HFFc6 (cell line): ENCODE data around the gene SUCLG2. TPM values are rescaled to one million over a fixed set of nuclear protein-coding genes. Genes with fewer than 3 reads are reported as not detected.

Experiments
- DNase-seq: peaks from one replicate; pipeline ENCODE4 v3.0.0-alpha.2; 2018
- H3K27ac Mint-ChIP-seq: 2 replicates; pipeline ENCODE4 v1.8.0; 2020; ENCODE audit warnings: mild to moderate bottlenecking, mixed read lengths
- H3K27me3 Mint-ChIP-seq: 2 replicates; pipeline ENCODE4 v1.8.0; 2021; ENCODE audit warnings: mild to moderate bottlenecking, moderate library complexity, mixed read lengths; ENCODE audit not compliant: insufficient read depth
- H3K36me3 Mint-ChIP-seq: 2 replicates; pipeline ENCODE4 v1.8.0; 2021; ENCODE audit warnings: low read depth, mixed read lengths
- H3K4me1 Mint-ChIP-seq: 2 replicates; pipeline ENCODE4 v1.8.0; 2020; ENCODE audit warnings: low read depth, mixed read lengths
- H3K4me3 Mint-ChIP-seq: 2 replicates; pipeline ENCODE4 v1.8.0; 2020; ENCODE audit warnings: mild to moderate bottlenecking, moderate library complexity, mixed read lengths
- H3K9me3 Mint-ChIP-seq: 2 replicates; pipeline ENCODE4 v1.8.0; 2020; ENCODE audit warnings: mild to moderate bottlenecking, mixed read lengths
- total RNA-seq, 6 experiments: library from RNA; stranded (reverse); fragmentation: NEBNext Ultra II Directional; extraction: Animal tissue kit (Norgen Biotek cat#: 25700); gene quantifications; 2 replicates in 1 of 6; 3 replicates in 5 of 6; pipeline ENCODE4 v1.2.3, GENCODE V29; 2021
- TF ChIP-seq, protein P1 (sequence below): fragments of 200-600 bp; sonication (generic); IDR thresholded peaks from 2 replicates; pipeline ENCODE4 v1.5.0; 2021; ENCODE audit warnings: antibody characterized with exemption, mild to moderate bottlenecking

SUCLG2 gene
- total RNA-seq, 6 experiments from 2014 or later: 50.2 to 81.4 (median 75.2) TPM

DNA sequence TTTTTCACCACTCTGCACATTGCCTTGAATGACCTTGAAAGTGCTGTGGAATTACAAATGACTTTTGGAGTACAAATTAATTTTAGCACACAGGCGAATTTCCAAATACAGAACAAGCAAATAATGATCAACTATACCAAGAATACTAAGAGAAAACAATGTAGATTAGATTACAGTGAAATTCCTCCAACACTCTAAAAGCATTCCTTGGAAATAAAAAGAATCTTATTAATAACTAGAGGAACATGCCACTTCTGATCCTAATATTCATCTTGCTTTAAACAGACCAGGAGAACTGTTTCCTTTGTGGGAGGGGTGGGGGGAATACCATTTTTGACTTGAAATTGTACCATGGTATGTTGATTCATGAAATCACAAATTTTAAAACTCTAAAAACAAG, 167.5 kb downstream of the SUCLG2 start:
- Mint-ChIP-seq H3K27me3 (no peaks in the 10 kb centered on the region), H3K4me1 (peaks cover 19% of the 10 kb centered on the region; the same call in 1 of the 2 replicates), H3K9me3 (no peaks in the 10 kb centered on the region), H3K27ac (no peak overlapping the region), H3K4me3 (no peak overlapping the region), H3K36me3 (peaks cover 8% of the 10 kb centered on the region; the same call in 1 of the 2 replicates)
- no peak for DNase-seq
- TF ChIP-seq, protein P1, sequence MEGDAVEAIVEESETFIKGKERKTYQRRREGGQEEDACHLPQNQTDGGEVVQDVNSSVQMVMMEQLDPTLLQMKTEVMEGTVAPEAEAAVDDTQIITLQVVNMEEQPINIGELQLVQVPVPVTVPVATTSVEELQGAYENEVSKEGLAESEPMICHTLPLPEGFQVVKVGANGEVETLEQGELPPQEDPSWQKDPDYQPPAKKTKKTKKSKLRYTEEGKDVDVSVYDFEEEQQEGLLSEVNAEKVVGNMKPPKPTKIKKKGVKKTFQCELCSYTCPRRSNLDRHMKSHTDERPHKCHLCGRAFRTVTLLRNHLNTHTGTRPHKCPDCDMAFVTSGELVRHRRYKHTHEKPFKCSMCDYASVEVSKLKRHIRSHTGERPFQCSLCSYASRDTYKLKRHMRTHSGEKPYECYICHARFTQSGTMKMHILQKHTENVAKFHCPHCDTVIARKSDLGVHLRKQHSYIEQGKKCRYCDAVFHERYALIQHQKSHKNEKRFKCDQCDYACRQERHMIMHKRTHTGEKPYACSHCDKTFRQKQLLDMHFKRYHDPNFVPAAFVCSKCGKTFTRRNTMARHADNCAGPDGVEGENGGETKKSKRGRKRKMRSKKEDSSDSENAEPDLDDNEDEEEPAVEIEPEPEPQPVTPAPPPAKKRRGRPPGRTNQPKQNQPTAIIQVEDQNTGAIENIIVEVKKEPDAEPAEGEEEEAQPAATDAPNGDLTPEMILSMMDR: no peak

DNA sequence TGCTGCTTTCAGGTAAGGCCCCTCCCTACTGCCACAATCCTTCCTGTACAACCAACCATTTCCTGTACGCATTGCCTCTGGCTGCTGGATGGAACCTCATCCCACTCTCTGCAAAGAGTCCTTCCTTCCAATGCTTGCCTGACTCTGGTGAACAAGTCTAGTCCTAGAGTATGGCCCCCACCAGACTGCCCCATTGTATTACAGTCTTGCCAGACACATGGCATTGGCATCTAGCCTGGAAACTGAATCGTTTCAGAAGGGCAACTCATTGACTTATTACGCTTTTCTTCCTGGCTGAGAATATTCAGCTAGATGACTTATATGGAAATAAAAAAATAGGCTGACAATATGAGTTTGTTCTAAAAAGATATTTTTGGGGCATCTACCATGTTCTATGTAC, 170.3 kb downstream of the SUCLG2 start:
- no peak overlapping the region for H3K27ac Mint-ChIP-seq
- H3K27me3 Mint-ChIP-seq: no peaks in the 10 kb centered on the region
- H3K4me3 Mint-ChIP-seq: no peak overlapping the region
- peaks cover 8% of the 10 kb centered on the region; the same call in 1 of the 2 replicates for H3K36me3 Mint-ChIP-seq
- TF ChIP-seq, protein P1: no peak
- no peak for DNase-seq
- no peaks in the 10 kb centered on the region for H3K9me3 Mint-ChIP-seq
- H3K4me1 Mint-ChIP-seq: 0 out of 2 replicates have a peak, but pooled peaks cover 4% of the 10 kb centered on the region

DNA sequence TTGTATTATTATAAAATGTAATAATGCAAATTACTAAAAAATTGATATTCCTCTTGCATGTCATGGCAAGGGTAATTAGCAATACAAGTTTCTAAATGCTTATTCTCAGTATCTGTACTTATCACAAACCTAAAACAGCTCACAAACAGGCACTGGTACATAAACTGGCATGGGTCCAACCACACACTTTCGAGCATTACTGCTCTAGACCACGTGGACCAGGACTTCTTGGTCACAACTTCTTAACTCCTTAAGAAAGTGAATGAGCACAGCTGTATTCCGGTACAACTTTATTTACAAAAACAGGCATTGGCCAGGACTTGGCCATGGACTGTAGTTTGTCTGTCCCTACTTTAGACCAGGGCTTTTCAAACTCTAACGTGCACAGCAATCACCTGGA, 173.3 kb downstream of the SUCLG2 start:
- Mint-ChIP-seq H3K4me1 (peaks cover 14% of the 10 kb centered on the region), H3K9me3 (no peaks in the 10 kb centered on the region), H3K36me3 (peaks cover 25% of the 10 kb centered on the region), H3K27me3 (no peaks in the 10 kb centered on the region), H3K27ac (no peak overlapping the region), H3K4me3 (no peak overlapping the region)
- TF ChIP-seq, protein P1: no peak
- no peak for DNase-seq

DNA sequence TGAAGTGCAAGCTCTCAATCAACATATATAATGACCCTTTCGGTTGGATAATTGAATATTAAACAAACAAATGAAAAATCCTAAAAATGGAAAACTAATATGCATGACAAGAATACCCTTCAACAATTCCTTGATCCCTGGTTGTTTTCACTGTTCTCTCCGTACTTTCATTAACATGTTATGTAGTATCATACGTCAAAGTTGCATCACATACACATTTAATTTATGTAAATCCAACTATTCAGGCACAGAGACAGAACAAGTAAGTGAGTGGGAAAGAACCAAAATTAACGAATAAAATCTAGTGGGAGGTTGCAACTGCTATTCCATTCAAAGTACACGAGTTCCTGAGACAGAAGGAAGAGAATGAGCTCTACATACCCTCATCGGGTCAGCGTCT, 176.0 kb downstream of the SUCLG2 start:
- DNase-seq: no peak
- H3K27ac Mint-ChIP-seq: no peak overlapping the region
- H3K4me1 Mint-ChIP-seq: peaks cover 32% of the 10 kb centered on the region
- H3K36me3 Mint-ChIP-seq: peaks cover 26% of the 10 kb centered on the region
- TF ChIP-seq, protein P1: no peak
- no peaks in the 10 kb centered on the region for H3K9me3 Mint-ChIP-seq
- no peaks in the 10 kb centered on the region for H3K27me3 Mint-ChIP-seq
- no peak overlapping the region for H3K4me3 Mint-ChIP-seq

DNA sequence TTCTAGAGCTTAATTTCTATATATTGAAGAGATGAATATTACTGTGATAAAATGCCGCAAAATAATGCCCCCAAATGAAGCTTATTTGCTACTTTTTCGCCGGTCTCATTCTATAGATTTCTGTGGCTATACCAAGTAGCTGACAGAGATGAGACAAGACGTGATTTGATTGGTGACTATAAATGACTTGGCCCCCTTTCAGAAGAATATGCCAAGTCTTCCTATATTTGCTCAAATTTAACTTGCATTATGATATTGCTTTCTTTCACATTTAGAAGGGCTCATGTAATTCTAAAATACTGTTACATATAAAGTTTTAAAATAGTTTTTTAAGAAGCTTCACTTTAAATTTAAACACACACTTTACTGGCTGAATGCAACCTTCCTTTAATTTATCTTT, 180.1 kb downstream of the SUCLG2 start:
- peaks cover 29% of the 10 kb centered on the region for H3K36me3 Mint-ChIP-seq
- H3K4me3 Mint-ChIP-seq: no peak overlapping the region
- TF ChIP-seq, protein P1: no peak
- no peaks in the 10 kb centered on the region for H3K27me3 Mint-ChIP-seq
- H3K9me3 Mint-ChIP-seq: no peaks in the 10 kb centered on the region
- H3K27ac Mint-ChIP-seq: no peak overlapping the region
- peaks cover 32% of the 10 kb centered on the region for H3K4me1 Mint-ChIP-seq
- no peak for DNase-seq

DNA sequence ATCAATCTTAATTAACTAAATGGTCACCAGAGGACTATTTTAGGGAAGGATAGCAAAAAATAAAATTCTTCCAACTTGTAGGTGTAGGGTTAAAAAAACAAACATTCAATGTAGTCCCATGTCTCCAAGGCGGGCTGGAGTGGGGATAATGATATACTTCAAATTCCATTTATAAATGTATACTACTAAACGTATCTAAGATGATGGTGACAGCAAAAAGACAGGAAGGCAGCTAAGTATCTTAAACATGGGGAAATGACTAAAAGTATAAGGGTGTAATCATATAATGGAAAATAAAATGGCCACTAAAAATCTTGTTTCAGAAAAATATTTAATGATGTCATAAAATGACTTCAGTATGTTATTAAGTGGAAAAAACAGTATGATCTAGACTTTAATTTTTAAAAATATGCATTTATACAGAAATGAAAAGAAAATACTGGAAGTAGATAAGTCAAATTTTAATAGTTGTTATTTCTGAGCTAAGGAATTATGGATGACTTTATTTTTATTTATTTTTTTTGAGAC, 181.7 kb downstream of the SUCLG2 start:
- no peak overlapping the region for H3K27ac Mint-ChIP-seq
- no peak overlapping the region for H3K4me3 Mint-ChIP-seq
- no peak for DNase-seq
- H3K27me3 Mint-ChIP-seq: no peaks in the 10 kb centered on the region
- no peaks in the 10 kb centered on the region; the same call in 1 of the 2 replicates for H3K9me3 Mint-ChIP-seq
- peaks cover 34% of the 10 kb centered on the region for H3K36me3 Mint-ChIP-seq
- TF ChIP-seq, protein P1: no peak
- peaks cover 40% of the 10 kb centered on the region for H3K4me1 Mint-ChIP-seq
